ENCODE data around the gene LRRC2.
"Not testable (repeated sequence)": the region's sequence is repeated elsewhere in the genome, so short reads cannot be mapped to it uniquely, and the experiment has no call there.

Gene LRRC2

GRCh38 chr3:46522201-46522600 is 43.9 kb downstream of the LRRC2 start:
- DNase-seq, result not testable (repeated sequence)

GRCh38 chr3:46521096-46521495 is 45.0 kb downstream of the LRRC2 start:
- DNase-seq, result no peak

- DNase-seq, result no peak
Observed at GRCh38 chr3:46520531-46520930, 45.6 kb downstream of the LRRC2 start.

GRCh38 chr3:46519952-46520351 is 46.1 kb downstream of the LRRC2 start:
- DNase-seq, result no peak

GRCh38 chr3:46517784-46518181 is 48.3 kb downstream of the LRRC2 start:
- no peak for DNase-seq

GRCh38 chr3:46517016-46517783 is 48.9 kb downstream of the LRRC2 start:
- no peak for DNase-seq

- no peak for DNase-seq
Observed at GRCh38 chr3:46516521-46516920, 49.6 kb downstream of the LRRC2 start.

GRCh38 chr3:46512191-46512749 is 53.8 kb downstream of the LRRC2 start:
- DNase-seq, result no peak

- DNase-seq, result no peak
Observed at GRCh38 chr3:46509661-46510187, 56.4 kb downstream of the LRRC2 start.

GRCh38 chr3:46508850-46509591 is 57.1 kb downstream of the LRRC2 start:
- no peak for DNase-seq

- DNase-seq, result no peak
Observed at GRCh38 chr3:46506526-46506925, 59.6 kb downstream of the LRRC2 start.

- DNase-seq, result no peak
Observed at GRCh38 chr3:46505953-46506352, 60.1 kb downstream of the LRRC2 start.

- DNase-seq, result no peak
Observed at GRCh38 chr3:46504789-46505188, 61.3 kb downstream of the LRRC2 start.

- DNase-seq, result no peak
Observed at GRCh38 chr3:46503200-46503874, 62.8 kb downstream of the LRRC2 start.

- no peak for DNase-seq
Observed at GRCh38 chr3:46501702-46502101, 64.4 kb downstream of the LRRC2 start.

GRCh38 chr3:46500656-46501635 is 65.2 kb downstream of the LRRC2 start:
- no peak for DNase-seq

GRCh38 chr3:46498916-46499519 is 67.1 kb downstream of the LRRC2 start:
- no peak for DNase-seq

- no peak for DNase-seq
Observed at GRCh38 chr3:46497556-46498265, 68.4 kb downstream of the LRRC2 start, which contains the start of gene RTP3. TSS of gene RTP3 (plus strand) at chr3:46497976. CDS start at chr3:46498063, 87 bp downstream.

- DNase-seq, result no peak
Observed at GRCh38 chr3:46496746-46497555, 69.2 kb downstream of the LRRC2 start.
